Measurements from ENCODE around the gene KRT8. TPM values are rescaled to one million over a fixed set of nuclear protein-coding genes. Genes with fewer than 3 reads are reported as not detected.

KRT8 gene
- total RNA-seq, 1 donor from 2014 or later = 0.51 TPM

DNA sequence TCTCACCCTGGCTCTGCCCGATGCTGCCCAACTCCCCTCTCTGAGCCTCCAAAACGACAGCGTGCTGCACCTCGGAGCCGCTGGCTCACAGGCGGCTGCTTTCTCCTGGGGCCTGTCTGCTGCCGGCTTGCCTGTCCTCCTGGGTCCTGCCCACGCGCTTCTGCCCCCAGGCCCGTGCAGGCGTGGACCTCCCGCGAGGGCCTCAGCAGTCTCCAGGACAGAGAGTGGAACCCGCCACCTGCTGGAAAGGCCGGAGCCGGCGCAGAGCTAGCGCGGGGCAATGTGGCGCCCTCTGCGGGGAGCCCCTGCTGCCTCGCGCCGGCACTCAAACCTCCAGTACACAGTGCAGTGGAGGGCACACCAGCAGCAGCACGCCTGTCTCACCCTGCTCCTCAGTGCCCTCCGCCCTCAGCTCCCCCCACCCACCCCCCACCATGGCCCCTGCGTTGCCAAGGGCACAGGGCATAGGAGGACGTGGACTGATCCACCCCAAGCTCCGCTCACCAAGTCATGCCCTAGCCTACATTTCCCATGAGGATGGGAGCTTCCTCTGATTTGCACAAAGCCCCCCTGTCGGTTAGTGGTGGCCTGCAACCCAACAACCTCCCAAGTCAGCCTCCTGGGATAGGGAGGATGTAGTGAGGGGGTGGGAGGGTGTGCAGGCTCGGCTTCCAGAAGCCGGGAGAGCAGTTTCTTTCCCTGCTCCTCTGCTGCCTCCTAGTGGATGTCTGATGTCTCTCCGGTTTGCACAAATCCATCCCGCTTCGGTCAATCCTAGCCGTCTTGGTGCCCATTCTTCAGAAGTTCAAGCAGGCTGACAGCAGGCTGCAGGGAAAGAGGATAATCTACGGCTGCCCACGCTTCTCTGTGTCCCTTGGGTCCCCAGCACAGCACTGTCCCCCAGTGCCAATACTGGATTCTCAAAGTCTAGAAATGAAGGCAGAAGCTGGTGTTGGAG is 25.2 kb downstream of the KRT8 start:
- Mint-ChIP-seq H3K4me3 (peak overlapping the region; percentile 82), H3K9me3 (no peaks in the 10 kb centered on the region), H3K36me3 (ENCODE audit: low read depth) (no peaks in the 10 kb centered on the region), H3K4me1 (peaks cover 8% of the 10 kb centered on the region), H3K27ac (no peak overlapping the region), H3K27me3 (peaks cover 8% of the 10 kb centered on the region)
- intact Hi-C loops (cut with micrococcal nuclease) = loop anchor here (1.0 to 5.0 kb wide), 3 partner anchors 296 to 740 kb away; no protein-coding TSS in a partner anchor
- peak; percentile 93 for DNase-seq

DNA sequence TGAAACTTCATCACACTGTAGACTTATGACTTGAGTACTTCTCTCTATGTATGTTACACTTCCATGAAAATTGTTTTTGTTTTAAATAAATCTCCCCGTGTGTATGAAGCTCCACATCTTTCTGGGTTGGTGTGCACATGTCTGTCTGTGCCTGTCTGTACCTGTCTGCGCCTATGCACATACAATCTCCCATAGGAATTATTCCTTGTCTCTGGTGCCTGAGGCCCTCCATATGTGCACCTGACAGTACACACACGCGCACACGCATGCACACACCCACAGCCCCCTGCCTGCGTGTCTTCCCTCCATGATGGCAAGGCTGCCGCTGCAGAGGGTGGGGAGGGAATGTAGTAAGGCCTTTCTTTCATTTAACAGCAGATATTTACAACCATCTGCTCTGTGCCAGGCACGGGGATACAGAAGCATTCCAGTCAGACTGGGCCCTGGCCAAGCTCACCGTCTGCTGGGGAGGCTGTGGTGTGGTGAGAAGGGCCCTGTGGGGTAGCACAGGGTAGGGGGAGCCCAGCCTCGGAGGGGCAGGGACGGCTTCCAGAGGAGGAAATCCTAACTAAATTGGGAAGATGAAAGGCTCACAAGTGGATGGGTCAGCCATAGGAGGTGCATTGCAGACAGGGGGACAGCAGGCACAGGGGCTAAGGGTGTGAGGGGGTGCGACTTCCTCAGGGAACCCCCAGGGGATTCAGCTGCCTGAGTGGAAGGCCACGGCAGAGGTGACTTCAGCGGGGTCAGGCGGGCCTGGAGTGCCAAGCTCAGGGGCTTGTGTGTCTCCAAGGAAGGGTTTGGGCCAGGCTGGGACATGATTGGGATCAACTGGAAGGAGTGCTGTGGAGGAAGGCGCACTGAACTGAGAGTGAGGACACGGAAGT is 26.1 kb downstream of the KRT8 start:
- no peak overlapping the region for H3K27ac Mint-ChIP-seq
- peaks cover 8% of the 10 kb centered on the region for H3K27me3 Mint-ChIP-seq
- intact Hi-C loops (cut with micrococcal nuclease) = loop anchor here (1.0 to 5.0 kb wide), 3 partner anchors 295 to 739 kb away; no protein-coding TSS in a partner anchor
- H3K36me3 Mint-ChIP-seq (ENCODE audit: low read depth) = no peaks in the 10 kb centered on the region
- H3K9me3 Mint-ChIP-seq = no peaks in the 10 kb centered on the region
- no peak for DNase-seq
- H3K4me1 Mint-ChIP-seq = peaks cover 14% of the 10 kb centered on the region
- no peak overlapping the region for H3K4me3 Mint-ChIP-seq

DNA sequence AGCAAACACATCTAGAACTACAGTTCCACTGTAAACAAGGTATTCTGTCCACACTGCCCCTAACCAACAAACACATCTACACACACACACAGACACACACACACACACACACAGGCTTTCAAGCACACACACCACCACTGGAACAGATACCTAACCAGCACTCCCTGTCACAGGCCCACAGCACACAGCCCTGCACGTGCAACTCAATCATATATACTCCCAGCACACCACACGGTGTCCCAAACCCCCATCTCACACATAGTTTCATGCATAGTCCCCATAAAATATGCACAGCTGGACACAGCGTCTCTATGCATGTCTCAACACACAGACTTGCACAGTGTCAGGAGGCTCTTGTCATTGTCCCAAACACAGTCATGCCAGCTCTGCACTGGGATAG is 27.6 kb downstream of the KRT8 start:
- Mint-ChIP-seq H3K27me3 (peaks cover 11% of the 10 kb centered on the region), H3K4me1 (peaks cover 21% of the 10 kb centered on the region), H3K27ac (no peak overlapping the region), H3K9me3 (no peaks in the 10 kb centered on the region), H3K36me3 (ENCODE audit: low read depth) (no peaks in the 10 kb centered on the region), H3K4me3 (no peak overlapping the region)
- intact Hi-C loops (cut with micrococcal nuclease) = loop anchor here (5.0 kb wide), 1 partner anchor 725 kb away; no protein-coding TSS in a partner anchor
- no peak for DNase-seq

DNA sequence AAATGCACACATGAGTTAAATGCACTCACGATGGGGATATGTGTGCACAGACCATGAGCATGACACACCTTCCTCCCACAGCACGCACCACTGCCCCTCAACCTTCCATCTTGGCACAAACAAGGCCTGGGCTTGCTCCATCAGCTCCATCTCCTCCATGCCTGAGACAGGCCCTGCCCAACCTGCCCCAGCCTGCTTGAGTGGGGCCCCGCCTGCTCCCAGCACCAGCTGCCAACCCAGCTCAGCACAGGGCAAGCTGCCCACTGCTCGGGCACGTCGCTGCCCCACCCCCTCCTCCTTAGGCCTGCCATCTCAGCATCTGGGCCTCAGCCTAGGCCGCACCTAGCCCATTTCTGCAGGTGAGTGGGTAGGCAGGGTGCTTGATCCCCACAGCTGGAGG is 28.5 kb downstream of the KRT8 start:
- no peak for DNase-seq
- Mint-ChIP-seq H3K4me3 (no peak overlapping the region), H3K27ac (no peak overlapping the region), H3K36me3 (ENCODE audit: low read depth) (no peaks in the 10 kb centered on the region), H3K4me1 (peaks cover 24% of the 10 kb centered on the region), H3K27me3 (peaks cover 10% of the 10 kb centered on the region), H3K9me3 (no peaks in the 10 kb centered on the region)
- intact Hi-C loops (cut with micrococcal nuclease) = loop anchor here (5.0 kb wide), 1 partner anchor 724 kb away; no protein-coding TSS in a partner anchor

DNA sequence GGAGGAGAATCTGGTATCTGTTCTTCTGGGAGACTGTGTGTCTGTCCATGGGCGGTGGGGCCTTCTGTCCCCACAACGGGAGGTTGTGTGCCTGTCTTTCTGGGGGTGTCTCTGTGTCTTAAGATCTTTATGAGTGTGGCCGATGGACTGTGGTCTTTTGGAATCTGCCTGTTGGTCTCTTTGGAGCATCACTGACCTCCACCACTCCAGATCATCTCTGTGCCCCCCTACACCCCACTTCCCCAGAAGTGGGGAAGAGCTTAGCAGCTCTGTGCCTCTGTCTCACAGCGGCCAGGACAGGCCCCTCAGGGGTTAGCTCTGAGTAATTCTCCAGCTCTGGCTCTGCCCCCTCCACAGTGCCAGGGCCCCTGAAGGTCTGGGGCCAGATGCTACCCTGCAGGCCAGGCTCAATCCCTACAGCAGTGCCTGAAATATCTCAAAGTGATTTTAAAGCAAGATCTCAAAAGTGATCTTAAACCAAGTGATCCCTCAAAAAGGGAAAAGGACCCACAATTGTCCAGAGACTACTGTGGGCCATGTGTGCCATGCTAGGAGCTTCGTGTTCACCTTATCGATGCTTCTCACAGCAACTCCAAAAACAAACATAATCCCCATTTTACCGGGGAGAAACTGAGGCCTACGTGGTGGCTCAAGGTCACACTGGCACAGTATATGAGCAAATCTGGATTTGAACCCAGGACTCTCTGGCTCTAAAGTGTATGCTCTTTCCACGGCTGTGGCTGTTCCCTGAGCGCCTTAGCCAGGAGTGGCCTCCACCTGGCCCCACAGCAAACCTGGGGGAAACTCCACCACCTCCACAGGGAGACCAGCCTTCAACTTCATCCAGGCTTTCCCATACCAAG is 30.1 kb downstream of the KRT8 start:
- intact Hi-C loops (cut with micrococcal nuclease) = loop anchor here (5.0 kb wide), 2 partner anchors 503 to 723 kb away; no protein-coding TSS in a partner anchor
- H3K27ac Mint-ChIP-seq = peak overlapping the region; percentile 55

DNA sequence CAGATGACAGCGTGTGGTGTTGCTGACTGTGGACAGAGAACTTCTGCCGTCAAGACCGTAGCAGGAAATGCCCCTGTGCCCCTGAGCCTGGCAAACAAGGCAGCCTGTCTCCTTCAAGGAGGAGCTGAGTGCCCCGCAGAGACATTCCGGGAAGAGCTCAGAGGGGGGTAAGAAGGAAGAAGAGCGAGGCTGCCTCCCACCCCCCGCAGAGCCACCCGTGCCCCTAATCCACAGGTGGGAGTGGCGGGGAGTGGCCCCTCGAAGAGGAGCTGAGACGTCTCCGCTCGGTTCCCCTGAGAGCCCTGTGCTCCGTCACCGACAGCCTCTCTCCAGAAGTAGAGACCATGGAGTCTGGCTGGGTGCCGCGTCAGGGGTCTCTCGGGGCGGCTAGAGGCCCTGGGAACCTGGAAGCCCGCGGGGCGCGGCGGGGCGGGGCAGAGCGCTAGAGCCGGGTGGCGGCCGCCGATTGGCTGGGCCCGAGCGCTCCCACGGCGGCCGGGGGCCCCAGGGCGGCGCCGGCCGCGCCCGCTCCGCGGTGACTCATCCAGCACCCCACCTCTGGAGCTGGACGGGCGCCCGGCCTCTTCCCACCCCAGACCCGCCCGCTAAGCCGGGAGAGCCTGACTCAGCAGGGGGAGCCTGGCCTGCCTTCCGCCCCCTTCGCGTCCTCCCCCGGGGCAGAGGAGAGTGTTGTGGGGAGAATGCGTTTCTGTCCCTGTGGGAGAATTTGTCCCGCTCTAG is 30.9 kb downstream of the KRT8 start:
- Mint-ChIP-seq H3K27me3 (peaks cover 3% of the 10 kb centered on the region), H3K9me3 (no peaks in the 10 kb centered on the region), H3K27ac (peak overlapping the region; percentile 67), H3K36me3 (ENCODE audit: low read depth) (no peaks in the 10 kb centered on the region), H3K4me3 (peak overlapping the region; percentile 76), H3K4me1 (peaks cover 23% of the 10 kb centered on the region)
- intact Hi-C loops (cut with micrococcal nuclease) = loop anchor here (5.0 kb wide), 1 partner anchor 502 kb away; no protein-coding TSS in a partner anchor
- DNase-seq = peak; percentile 89

More for the DNA sequence above, 30.1 kb downstream of the KRT8 start:
- Mint-ChIP-seq H3K4me1 (peaks cover 24% of the 10 kb centered on the region), H3K36me3 (ENCODE audit: low read depth) (no peaks in the 10 kb centered on the region), H3K9me3 (no peaks in the 10 kb centered on the region), H3K4me3 (peak overlapping the region; percentile 76), H3K27me3 (peaks cover 3% of the 10 kb centered on the region)
- DNase-seq = no peak

DNA sequence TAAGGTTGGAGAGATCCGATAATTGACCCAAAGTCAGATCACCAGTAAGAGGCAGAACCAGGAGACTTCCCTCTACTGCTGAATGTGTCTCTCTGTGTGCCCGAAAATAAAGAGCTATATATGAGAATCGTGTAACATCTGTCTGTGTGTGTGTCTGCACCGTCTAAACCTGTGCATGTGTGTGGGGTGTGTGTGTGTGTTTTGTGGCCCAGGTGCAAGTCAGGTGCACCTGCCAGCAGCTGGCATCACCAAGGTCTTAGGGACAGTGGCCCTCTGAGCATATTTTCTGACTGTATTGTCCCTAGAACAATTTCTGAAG is 31.4 kb downstream of the KRT8 start:
- peaks cover 23% of the 10 kb centered on the region for H3K4me1 Mint-ChIP-seq
- H3K4me3 Mint-ChIP-seq = peak overlapping the region; percentile 68
- H3K36me3 Mint-ChIP-seq (ENCODE audit: low read depth) = no peaks in the 10 kb centered on the region
- peaks cover 3% of the 10 kb centered on the region for H3K27me3 Mint-ChIP-seq
- intact Hi-C loops (cut with micrococcal nuclease) = loop anchor here (5.0 kb wide), 1 partner anchor 501 kb away; no protein-coding TSS in a partner anchor
- H3K9me3 Mint-ChIP-seq = no peaks in the 10 kb centered on the region
- peak overlapping the region; percentile 67 for H3K27ac Mint-ChIP-seq
- DNase-seq = no peak

DNA sequence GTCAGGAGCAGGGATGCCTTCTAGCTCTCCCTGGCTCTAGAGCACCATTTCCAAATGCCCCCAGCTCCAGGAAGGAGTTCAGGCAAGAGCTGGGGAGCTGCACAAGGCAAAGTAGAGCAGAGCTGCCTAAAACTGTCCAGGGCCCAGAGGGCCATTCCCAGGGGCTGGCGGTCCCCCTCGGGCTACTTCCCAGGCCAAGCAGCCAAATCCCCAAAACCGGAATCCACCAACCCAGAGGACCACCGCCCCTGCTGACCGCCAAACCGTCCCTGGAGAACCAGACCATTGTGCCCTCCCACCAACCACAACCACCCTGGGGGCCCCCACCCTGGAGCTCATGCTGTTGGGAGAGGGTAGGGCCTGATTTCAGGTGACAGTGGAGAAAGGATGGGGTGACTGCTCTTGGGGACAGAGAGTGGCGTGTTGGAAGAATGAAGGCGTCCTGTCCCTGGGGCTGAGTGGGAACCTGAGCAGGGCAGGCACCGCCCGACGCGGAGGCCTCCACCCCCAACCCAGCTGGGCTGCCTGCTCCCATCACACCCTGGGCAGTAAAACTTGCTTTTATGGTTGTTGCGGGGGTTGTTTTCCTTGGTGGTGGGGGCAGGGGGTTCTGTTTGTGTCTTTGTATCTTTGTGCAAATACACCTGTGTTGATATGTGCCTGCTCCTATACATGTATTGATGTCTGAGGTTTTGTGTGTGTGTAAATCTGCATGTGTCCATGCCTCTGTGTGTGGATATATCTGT is 32.1 kb downstream of the KRT8 start:
- H3K4me1 Mint-ChIP-seq = peaks cover 24% of the 10 kb centered on the region
- H3K36me3 Mint-ChIP-seq (ENCODE audit: low read depth) = no peaks in the 10 kb centered on the region
- no peak overlapping the region for H3K27ac Mint-ChIP-seq
- H3K4me3 Mint-ChIP-seq = peak overlapping the region; percentile 68
- peaks cover 3% of the 10 kb centered on the region for H3K27me3 Mint-ChIP-seq
- intact Hi-C loops (cut with micrococcal nuclease) = loop anchor here (5.0 kb wide), 1 partner anchor 501 kb away; no protein-coding TSS in a partner anchor
- DNase-seq = no peak
- H3K9me3 Mint-ChIP-seq = no peaks in the 10 kb centered on the region

DNA sequence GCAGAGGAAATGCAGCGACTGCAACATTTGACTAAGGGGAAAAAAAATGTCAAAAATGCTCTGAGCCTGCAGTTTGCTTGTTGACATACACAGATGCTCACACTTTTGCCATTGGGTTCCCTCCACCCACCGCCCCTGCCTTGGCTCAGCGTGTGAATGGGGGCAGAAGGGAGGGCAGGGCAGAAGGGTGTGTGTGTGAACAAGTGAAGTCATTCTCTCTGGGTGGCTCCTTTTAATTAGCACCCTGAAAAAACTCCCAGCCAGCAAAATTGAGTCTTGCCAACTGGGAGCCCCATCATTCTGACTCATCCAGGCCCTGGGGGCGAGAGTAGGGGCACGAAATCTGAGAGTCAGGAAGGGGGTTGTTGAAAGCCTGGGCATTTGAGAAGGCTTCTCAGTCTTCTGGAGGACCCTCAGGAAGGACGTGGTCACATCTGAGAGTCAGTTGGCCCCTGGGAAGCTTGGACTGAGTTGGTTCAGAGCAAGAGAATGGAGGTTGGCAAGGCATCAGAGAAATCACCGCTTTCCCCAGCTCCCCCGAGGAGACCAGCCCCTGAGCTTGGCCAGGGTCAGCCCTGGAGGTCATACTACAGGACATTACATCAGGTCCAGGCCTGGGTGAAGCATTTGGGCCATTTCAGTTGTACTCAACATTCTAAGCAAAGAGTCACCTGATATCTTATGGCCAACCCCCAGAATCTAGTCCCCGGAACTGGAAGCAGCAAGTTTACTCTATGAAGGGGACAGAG is 33.4 kb downstream of the KRT8 start:
- Mint-ChIP-seq H3K36me3 (ENCODE audit: low read depth) (no peaks in the 10 kb centered on the region), H3K4me1 (peaks cover 31% of the 10 kb centered on the region), H3K4me3 (no peak overlapping the region), H3K27me3 (peaks cover 3% of the 10 kb centered on the region), H3K9me3 (no peaks in the 10 kb centered on the region), H3K27ac (no peak overlapping the region)
- intact Hi-C loops (cut with micrococcal nuclease) = loop anchor here (5.0 kb wide), 1 partner anchor 499 kb away; no protein-coding TSS in a partner anchor
- no peak for DNase-seq

DNA sequence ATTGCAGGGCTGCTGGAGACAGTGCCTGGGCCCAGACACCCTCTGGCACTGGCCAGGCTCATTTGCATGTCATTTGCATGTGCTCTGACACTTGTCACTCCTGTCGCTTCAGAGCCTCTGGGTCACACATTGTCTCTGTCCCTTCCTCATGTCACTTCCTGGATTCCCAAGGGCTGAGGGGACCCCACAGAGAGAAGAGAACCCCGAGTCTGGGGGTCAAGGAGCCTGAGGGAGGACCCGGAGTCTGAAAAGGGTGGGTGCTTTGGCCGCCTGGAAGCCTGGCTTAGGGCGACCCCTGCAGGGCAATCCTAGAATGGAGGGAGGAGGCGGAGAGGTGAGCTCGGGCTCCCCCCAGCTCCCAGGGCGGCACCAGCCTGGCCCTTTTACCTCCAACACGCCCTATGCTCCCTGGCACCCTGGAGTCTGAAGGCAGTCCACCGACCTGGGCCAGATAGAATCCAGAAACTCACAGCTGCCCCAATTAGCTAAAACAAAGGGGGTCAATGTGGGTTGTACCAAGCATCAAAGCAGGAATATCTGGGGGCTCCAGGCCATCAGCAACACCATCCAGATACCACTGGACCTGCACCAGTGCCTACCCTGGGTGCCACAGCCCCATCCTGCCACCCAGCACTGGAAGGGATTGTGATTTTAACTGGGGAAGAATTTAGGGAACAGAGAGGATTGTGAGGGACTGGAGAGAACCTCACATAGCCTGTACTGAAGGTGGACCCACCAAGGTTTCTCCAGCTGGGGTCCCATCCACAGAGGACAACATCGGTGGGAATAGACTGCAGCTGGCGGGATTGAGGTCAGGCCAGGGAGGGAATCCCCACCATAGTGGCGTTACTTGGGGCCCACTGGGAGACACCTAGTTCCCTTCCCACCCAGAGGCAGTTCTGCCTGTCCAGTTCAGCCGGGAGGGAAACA is 34.2 kb downstream of the KRT8 start:
- Mint-ChIP-seq H3K27me3 (peaks cover 3% of the 10 kb centered on the region), H3K9me3 (no peaks in the 10 kb centered on the region), H3K4me3 (no peak overlapping the region), H3K4me1 (peaks cover 31% of the 10 kb centered on the region), H3K27ac (no peak overlapping the region), H3K36me3 (ENCODE audit: low read depth) (no peaks in the 10 kb centered on the region)
- intact Hi-C loops (cut with micrococcal nuclease) = loop anchor here (1.0 to 5.0 kb wide), 2 partner anchors 287 to 498 kb away; no protein-coding TSS in a partner anchor
- DNase-seq = peak; percentile 93

All from activated CD4-positive, alpha-beta T cell treated with anti-CD3 and anti-CD28 coated beads, Interleukin-2, amount 10 ng/mL, durations not matched to agents 24 days and 14 days (primary cell).